ENCODE data around the gene CXCL10. TPM values are rescaled to one million over a fixed set of nuclear protein-coding genes. Genes with fewer than 3 reads are reported as not detected.

The CXCL10 gene
- total and polyA plus RNA-seq, 9 of the 15 experiments (the other 6 are each of a cell fraction or from before 2014, with no cell fraction given): 0.06 to 0.18 (median 0.08) TPM; not detected in 6

DNA sequence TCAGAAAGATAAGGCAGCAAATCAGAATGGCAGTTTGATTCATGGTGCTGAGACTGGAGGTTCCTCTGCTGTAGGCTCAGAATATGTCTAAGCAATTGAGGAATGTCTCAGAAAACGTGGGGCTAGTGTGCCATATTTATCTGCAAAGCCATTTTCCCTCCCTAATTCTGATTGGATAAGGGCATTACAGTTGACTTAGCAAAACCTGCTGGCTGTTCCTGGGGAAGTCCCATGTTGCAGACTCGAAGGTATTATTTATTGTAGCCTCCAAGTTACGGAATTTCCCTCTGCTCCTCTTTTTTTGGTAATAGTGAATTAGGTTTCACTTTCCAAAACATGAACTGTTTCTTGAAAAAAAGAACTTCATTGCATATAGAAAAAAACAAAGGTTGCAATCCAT, at the start of gene CXCL10 (continued):
- TF ChIP-seq, protein P1, sequence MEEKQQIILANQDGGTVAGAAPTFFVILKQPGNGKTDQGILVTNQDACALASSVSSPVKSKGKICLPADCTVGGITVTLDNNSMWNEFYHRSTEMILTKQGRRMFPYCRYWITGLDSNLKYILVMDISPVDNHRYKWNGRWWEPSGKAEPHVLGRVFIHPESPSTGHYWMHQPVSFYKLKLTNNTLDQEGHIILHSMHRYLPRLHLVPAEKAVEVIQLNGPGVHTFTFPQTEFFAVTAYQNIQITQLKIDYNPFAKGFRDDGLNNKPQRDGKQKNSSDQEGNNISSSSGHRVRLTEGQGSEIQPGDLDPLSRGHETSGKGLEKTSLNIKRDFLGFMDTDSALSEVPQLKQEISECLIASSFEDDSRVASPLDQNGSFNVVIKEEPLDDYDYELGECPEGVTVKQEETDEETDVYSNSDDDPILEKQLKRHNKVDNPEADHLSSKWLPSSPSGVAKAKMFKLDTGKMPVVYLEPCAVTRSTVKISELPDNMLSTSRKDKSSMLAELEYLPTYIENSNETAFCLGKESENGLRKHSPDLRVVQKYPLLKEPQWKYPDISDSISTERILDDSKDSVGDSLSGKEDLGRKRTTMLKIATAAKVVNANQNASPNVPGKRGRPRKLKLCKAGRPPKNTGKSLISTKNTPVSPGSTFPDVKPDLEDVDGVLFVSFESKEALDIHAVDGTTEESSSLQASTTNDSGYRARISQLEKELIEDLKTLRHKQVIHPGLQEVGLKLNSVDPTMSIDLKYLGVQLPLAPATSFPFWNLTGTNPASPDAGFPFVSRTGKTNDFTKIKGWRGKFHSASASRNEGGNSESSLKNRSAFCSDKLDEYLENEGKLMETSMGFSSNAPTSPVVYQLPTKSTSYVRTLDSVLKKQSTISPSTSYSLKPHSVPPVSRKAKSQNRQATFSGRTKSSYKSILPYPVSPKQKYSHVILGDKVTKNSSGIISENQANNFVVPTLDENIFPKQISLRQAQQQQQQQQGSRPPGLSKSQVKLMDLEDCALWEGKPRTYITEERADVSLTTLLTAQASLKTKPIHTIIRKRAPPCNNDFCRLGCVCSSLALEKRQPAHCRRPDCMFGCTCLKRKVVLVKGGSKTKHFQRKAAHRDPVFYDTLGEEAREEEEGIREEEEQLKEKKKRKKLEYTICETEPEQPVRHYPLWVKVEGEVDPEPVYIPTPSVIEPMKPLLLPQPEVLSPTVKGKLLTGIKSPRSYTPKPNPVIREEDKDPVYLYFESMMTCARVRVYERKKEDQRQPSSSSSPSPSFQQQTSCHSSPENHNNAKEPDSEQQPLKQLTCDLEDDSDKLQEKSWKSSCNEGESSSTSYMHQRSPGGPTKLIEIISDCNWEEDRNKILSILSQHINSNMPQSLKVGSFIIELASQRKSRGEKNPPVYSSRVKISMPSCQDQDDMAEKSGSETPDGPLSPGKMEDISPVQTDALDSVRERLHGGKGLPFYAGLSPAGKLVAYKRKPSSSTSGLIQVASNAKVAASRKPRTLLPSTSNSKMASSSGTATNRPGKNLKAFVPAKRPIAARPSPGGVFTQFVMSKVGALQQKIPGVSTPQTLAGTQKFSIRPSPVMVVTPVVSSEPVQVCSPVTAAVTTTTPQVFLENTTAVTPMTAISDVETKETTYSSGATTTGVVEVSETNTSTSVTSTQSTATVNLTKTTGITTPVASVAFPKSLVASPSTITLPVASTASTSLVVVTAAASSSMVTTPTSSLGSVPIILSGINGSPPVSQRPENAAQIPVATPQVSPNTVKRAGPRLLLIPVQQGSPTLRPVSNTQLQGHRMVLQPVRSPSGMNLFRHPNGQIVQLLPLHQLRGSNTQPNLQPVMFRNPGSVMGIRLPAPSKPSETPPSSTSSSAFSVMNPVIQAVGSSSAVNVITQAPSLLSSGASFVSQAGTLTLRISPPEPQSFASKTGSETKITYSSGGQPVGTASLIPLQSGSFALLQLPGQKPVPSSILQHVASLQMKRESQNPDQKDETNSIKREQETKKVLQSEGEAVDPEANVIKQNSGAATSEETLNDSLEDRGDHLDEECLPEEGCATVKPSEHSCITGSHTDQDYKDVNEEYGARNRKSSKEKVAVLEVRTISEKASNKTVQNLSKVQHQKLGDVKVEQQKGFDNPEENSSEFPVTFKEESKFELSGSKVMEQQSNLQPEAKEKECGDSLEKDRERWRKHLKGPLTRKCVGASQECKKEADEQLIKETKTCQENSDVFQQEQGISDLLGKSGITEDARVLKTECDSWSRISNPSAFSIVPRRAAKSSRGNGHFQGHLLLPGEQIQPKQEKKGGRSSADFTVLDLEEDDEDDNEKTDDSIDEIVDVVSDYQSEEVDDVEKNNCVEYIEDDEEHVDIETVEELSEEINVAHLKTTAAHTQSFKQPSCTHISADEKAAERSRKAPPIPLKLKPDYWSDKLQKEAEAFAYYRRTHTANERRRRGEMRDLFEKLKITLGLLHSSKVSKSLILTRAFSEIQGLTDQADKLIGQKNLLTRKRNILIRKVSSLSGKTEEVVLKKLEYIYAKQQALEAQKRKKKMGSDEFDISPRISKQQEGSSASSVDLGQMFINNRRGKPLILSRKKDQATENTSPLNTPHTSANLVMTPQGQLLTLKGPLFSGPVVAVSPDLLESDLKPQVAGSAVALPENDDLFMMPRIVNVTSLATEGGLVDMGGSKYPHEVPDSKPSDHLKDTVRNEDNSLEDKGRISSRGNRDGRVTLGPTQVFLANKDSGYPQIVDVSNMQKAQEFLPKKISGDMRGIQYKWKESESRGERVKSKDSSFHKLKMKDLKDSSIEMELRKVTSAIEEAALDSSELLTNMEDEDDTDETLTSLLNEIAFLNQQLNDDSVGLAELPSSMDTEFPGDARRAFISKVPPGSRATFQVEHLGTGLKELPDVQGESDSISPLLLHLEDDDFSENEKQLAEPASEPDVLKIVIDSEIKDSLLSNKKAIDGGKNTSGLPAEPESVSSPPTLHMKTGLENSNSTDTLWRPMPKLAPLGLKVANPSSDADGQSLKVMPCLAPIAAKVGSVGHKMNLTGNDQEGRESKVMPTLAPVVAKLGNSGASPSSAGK (IDR thresholded peaks at IDR 0.05): peak; percentile 72
- TF ChIP-seq NR2F6 (CRISPR knock-in tag; IDR thresholded peaks at IDR 0.05): no peak
- TF ChIP-seq, protein P2, sequence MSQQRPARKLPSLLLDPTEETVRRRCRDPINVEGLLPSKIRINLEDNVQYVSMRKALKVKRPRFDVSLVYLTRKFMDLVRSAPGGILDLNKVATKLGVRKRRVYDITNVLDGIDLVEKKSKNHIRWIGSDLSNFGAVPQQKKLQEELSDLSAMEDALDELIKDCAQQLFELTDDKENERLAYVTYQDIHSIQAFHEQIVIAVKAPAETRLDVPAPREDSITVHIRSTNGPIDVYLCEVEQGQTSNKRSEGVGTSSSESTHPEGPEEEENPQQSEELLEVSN (IDR thresholded peaks at IDR 0.05; ENCODE audit: borderline replicate concordance in 1 of 2, extremely low read depth in 1 of 2, insufficient read depth in 1 of 2, insufficient read length in 1 of 2, low read depth in 1 of 2, low read length in 1 of 2, poor library complexity in 1 of 2, severe bottlenecking in 1 of 2): peak; percentile 45 to 66
- no peak for TF ChIP-seq HNRNPUL1 (IDR thresholded peaks at IDR 0.05; ENCODE audit: low read length)
- TF ChIP-seq ATF7 (IDR thresholded peaks at IDR 0.05): no peak
- TF ChIP-seq SIN3A (IDR thresholded peaks at IDR 0.05; ENCODE audit: borderline replicate concordance in 2 of 2, control insufficient read depth in 1 of 2, low read depth in 2 of 2, low read length in 2 of 2): no peak
- TF ChIP-seq, protein P3, sequence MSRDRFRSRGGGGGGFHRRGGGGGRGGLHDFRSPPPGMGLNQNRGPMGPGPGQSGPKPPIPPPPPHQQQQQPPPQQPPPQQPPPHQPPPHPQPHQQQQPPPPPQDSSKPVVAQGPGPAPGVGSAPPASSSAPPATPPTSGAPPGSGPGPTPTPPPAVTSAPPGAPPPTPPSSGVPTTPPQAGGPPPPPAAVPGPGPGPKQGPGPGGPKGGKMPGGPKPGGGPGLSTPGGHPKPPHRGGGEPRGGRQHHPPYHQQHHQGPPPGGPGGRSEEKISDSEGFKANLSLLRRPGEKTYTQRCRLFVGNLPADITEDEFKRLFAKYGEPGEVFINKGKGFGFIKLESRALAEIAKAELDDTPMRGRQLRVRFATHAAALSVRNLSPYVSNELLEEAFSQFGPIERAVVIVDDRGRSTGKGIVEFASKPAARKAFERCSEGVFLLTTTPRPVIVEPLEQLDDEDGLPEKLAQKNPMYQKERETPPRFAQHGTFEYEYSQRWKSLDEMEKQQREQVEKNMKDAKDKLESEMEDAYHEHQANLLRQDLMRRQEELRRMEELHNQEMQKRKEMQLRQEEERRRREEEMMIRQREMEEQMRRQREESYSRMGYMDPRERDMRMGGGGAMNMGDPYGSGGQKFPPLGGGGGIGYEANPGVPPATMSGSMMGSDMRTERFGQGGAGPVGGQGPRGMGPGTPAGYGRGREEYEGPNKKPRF (IDR thresholded peaks at IDR 0.05; ENCODE audit: low read depth, low read length): no peak
- TF ChIP-seq ZNF668 (CRISPR knock-in tag; IDR thresholded peaks at IDR 0.05): no peak
- TF ChIP-seq ZBTB2 (IDR thresholded peaks at IDR 0.05): no peak
- TF ChIP-seq ZFP1 (CRISPR knock-in tag; IDR thresholded peaks at IDR 0.05): no peak
- TF ChIP-seq L3MBTL2 (IDR thresholded peaks at IDR 0.05): peak; percentile 82
- peak; percentile 4 for TF ChIP-seq RBM25 (IDR thresholded peaks at IDR 0.05; ENCODE audit: low read depth, low read length, severe bottlenecking)

Measured in K562 (cell line).